Measurements from ENCODE around the gene GHRH.

The GHRH gene

DNA sequence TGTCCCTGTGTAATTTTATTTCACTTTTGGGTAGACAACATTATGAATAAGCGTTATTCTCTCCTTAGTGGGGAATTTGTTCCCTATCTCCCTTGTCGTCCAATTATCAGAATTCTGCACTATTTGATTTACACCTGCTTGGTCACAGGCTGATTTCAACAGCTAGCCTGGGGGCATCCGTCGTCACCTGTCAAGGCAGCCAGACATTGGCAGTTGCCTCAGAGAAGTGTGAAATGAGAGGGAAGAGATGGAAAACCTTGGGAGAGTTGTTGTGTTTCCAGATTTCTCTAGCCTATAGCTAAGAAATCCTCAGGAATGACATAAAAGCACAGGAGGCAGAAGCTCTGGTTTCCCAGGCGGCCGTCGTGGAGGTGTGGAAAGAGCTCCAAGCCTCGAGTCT, 891 bp upstream of the GHRH start:
- DNase-seq (ENCODE audit: low read depth in 3 of 3): no peak

DNA sequence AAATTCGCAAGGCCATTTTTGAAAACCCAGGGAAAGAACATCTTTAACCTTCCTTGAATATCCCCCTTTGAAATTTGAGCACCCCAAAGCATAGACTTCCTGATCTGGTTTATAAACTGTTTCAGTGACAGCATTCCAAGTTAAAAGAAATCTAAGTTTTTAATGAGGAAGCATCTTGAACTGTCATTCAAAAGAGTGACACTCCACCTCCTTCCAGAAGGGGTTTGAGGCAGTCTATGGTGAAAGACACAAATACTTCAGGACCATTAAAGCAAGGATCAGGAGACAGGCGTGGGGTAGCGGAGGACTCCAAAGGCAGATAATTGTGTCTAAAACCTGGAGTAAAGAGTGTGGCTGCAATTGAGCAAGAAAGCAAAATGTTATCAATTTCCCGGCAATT, 691 bp downstream of the GHRH start:
- DNase-seq (ENCODE audit: low read depth in 3 of 3): no peak

GRCh38 chr20:37259865-37260264, 1.7 kb downstream of the GHRH start:
- no peak for DNase-seq (ENCODE audit: low read depth in 3 of 3)

GRCh38 chr20:37259031-37259430, 2.6 kb downstream of the GHRH start:
- DNase-seq (ENCODE audit: low read depth in 3 of 3): no peak

DNA sequence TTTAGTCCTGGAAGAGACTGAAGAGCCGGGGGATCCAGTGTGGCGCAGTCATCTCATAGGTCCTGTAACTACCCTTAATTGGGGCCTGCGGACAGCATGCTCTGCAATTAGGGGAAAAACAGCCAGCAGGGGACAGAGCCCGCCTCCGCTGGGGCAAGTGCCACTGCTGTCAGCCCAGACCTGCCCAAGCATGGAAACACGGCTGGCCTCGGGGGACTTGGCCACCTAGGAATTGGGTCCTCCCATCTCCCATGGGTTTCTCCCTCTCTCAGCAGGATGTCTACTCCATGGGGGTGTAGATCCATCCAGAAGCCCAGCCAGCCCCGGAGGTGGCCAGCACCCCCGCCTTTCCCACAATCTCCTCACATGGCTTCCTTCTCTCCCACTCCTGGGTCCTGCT, 3.6 kb downstream of the GHRH start:
- no peak for DNase-seq (ENCODE audit: low read depth in 3 of 3)

DNA sequence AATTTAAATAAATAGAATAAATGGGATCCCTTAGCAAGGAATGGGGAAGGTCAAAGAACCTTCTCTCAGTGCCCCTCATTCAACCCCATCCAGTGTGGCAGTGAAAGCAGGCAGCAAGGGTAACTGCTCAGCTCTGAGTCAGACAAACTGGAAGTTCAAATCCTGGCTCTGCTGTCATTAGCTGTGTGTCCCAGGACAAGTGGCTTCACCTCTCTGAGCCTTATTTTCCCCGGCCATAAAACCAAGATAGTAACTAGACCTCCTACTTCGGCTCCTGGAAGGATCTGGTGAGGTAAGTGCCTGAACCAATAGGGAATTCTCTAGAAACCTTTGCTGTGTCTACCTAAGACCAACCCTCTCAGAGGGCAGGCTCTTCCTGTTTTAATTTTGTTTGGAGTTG, 4.1 kb downstream of the GHRH start:
- DNase-seq (ENCODE audit: low read depth in 3 of 3): no peak

DNA sequence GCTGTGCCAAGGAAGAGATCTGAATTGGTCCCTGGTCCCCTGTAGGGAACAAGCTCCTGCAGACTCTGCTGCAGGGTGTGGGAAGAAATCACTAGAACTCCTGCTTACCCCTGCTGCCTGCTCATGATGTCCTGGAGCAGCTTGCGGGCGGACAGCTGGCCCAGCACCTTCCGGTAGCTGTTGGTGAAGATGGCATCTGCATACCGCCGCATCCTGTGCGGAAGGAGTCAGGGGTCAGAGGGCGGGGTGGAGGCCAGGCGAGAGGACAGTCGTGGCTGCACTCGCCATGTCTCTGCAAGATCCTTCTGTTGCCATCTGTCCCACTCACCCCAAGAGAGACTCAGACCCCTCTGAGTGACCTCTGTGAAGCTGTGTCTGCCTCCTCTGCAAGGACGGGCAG, 5.3 kb downstream of the GHRH start:
- no peak for DNase-seq (ENCODE audit: low read depth in 3 of 3)

DNA sequence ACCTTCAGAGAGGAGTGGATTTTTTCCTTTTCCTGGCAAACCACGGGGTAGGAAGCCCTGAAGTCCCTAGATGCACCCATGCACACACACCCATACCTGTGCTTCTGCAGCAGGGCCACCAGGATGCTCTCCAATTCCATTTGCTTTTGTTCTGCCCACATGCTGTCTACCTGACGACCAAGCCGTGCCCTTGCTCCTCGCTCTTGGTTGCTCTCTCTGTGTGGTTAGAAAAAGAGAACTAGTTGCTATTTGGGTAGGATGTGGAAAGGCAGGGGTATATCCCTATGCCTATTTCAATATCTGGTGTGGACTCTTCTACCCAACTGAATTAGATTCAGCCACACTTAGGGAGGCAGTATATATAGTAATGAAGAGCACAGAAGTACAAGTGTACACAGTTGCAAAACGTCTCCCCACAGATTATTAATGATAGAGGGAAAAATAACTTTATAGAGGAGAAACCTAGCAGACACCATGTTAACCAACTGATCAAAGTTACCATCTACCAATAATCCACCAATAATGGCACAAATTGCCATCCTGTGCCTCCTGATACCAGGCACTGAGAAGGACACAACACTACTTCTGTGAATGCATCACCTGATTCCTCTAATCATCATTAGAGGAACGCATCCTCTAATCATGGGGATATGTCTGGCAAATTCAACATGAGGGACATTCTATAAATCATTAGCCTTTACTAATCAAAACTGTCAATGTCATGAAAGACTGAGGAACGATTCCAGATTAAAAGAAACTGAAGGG, 7.3 kb downstream of the GHRH start:
- DNase-seq (ENCODE audit: low read depth in 3 of 3): no peak

DNA sequence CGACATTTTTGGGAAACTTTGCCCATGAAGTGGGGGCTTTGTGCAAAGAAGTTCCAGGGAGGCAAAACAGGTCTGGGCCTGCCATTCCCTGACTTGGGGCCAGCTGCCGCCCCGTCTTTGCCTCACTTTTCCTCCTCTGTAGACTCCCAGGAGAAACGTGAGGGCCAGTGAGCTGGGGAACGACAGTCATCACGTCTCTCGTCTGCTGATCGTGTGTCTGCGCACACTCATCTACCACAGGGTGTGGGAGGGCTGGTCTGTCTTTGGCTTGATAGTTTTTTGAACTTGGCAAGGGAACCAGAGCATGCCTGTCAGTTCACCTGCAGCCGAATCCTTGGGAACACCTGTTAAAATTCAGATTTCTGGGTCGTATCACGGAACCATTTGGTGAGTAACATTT, 8.5 kb downstream of the GHRH start:
- no peak for DNase-seq (ENCODE audit: low read depth in 3 of 3)

DNA sequence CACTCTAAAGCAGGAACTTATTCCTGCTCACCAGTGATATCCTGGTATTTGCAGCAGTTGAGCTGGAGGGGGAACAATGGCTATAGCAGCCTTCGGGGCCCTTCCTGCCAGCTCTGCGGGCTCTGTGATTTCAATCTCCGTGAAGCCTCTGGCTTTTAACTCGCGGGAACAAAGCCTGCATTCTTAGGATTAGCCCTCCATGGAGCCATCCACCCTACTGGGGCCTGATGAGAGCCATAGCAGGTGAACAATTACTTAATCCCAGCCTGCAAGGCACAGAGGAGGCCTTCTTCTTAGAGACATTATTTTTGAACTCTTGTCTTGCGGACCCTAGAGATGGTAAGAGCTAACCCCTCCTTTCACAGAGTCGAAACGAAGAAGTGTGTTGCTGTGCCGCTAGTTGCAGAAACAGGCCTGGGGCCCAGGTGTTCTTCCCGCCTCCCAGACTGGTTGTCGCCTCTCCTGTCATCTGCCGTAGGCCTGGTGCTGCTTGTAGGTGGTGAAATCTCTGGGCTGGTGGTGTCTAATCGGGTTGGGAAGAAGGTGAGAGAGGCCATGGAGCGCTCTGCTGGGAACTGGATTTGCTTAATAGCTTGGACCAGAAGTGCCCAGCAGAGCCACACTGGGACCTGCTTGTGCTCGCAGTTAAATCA, 9.7 kb downstream of the GHRH start:
- DNase-seq (ENCODE audit: low read depth in 3 of 3): no peak

- no peak for DNase-seq (ENCODE audit: low read depth in 3 of 3)
Observed at GRCh38 chr20:37249304-37249703, 12.3 kb downstream of the GHRH start.

GRCh38 chr20:37247547-37247946, 14.1 kb downstream of the GHRH start:
- DNase-seq (ENCODE audit: low read depth in 3 of 3): no peak

DNA sequence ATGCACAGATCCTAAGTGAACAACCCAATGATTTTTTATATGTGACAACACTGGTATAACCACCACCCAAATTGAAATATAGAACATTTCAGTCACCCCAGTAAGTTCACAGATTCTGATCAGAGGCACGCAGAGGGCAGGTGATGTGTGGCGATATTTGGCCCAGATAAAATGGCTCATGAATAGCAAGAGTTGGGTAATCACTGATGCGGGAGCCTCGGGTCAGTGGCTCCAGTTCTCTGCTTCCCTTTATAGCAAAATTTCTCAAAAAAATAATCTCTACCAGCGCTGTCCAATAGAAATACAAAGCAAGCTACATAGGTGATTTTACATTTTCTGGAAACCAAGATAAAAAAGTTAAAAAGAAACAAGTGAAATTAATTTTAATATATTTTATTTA, 14.9 kb downstream of the GHRH start:
- no peak for DNase-seq (ENCODE audit: low read depth in 3 of 3)

GRCh38 chr20:37245216-37246150, 16.1 kb downstream of the GHRH start:
- no peak for DNase-seq (ENCODE audit: low read depth in 3 of 3)

DNA sequence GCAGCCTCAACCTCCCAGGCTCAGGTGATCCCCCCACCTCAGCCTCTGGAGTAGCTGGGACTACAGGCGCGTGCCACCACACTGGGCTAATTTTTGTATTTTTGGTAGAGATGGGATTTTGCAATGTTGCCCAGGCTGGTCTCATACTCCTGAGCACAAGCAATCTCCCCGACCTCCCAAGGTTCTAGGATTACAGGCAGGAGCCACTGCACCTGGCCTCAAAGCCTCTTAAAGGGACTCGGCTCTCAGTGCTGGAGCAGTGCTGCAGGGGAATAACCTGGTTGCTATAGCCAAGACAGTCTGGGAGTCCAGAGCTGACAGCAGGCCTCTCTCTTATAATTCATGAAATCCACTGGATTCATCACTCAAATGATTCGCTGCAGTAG, 17.0 kb downstream of the GHRH start:
- DNase-seq (ENCODE audit: low read depth in 3 of 3): no peak

DNA sequence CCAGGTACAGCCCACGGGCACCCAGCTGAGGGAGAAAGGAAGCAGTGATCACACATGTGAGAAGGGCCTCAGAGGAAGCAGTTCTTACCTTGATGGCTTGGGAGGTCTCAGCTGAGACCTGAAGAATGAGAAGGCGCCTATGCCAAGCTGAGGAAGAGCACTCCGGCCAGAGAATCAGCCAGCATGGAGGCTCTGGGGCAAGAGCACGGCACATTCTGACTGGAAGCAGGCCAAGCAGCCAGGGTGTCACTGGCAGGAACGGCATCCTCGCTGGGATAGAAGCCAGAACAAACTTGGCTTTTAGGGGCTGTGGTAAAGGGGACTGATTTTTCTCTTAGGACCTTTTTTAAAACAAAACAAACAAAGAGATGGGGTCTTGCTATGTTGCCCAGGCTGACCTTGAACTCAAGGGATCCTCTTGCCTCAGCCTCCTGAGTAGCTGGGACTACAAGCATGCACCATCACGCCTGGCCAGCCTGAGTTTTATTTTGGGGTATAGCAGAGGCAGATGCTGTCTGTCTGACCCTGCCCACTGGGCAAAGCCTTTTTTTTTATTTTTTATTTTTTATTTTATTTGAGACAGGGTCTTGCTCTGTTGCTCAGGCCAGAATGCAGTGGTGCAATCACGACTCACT, 17.6 kb downstream of the GHRH start:
- no peak for DNase-seq (ENCODE audit: low read depth in 3 of 3)

DNA sequence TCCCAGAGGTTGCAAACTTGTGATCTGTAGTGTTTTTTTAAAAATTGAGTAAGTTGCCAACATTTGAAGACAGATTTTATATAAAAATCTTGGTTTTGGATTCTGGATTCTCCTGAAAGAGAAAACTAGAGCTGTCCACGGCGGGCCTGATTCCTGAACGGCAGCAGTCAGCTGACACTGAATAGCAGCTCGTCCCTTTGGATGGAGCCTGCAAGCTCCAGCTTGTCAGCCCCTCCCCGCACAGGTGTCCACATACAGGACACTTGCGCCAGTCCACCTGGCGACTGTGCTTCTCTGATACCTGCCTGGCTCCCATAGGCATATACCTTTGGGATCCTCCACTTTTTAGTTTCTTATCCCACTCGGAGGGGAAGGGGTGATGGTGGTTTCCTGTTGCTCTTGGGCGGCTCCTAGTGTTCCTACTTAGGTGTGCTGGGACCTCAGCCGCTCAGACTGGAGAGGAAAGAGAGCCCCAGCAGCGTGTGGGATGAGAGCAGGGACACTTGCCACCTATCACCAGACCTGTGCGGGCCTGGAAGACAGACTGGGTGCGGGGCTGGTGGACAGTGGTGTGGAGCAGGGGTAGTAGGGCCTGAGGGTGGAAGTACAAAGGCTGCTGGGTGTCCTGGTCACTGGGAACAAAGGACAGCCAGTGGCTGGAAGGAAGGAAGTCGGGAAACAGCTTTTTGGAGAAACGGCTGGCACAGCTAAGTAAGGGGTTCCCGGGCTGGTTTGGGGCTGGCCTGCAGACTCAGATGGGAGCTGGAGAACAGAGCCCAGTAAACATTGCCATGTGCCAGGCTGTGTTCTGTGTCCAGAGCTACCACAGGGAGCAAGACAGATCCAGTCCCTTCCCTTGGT, 18.3 kb downstream of the GHRH start:
- no peak for DNase-seq (ENCODE audit: low read depth in 3 of 3)

DNA sequence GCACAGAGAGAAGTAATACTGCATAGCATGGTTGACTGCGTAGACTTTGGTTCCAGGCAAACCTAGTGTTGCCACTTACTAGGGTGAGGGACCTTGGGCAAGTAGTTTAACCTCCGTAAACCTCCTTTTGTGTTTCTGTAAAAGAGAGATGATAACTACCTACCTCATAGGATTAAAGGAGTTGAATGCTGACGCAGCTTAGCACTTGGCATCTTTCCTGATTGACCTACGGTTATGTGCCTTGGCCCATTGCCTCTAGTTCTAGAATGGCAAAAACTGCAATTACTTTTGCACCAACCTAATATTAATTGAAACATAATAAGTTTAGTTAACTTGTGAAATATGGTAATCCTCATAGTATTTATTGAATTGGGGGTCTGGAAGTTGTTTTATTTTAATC, 19.1 kb downstream of the GHRH start:
- DNase-seq (ENCODE audit: low read depth in 3 of 3): no peak

GRCh38 chr20:37240337-37241067, 21.1 kb downstream of the GHRH start:
- DNase-seq (ENCODE audit: low read depth in 3 of 3): no peak

GRCh38 chr20:37238935-37239451, 22.6 kb downstream of the GHRH start:
- DNase-seq (ENCODE audit: low read depth in 3 of 3): no peak

Data from stimulated activated CD4-positive, alpha-beta T cell treated with anti-CD3 and anti-CD28 coated beads, TNF-alpha, amount 100 ng/mL, for 48 hours (primary cell).